ENCODE results near the gene ILDR2. TPM values are rescaled to one million over a fixed set of nuclear protein-coding genes. Genes with fewer than 3 reads are reported as not detected.

ILDR2 gene
- total RNA-seq, 4 donors from 2014 or later: 2.7 to 15.2 (median 8.2) TPM

- peak within 1 kb of the TSS; percentile 72 to 99 for H3K4me3 ChIP-seq
- peak; percentile 98 for ATAC-seq
- H3K9me3 ChIP-seq: no peaks in the 10 kb centered on the region
- TF ChIP-seq CTCF (IDR thresholded peaks at IDR 0.05) (peak in 1 of 4 experiments; percentile 60), POLR2A (IDR thresholded peaks at IDR 0.05) (peak in 1 of 2 donors; percentile 20), POLR2AphosphoS5 (IDR thresholded peaks at IDR 0.05) (peak; percentile 80), EP300 (IDR thresholded peaks at IDR 0.05) (no peak)
- H3K27ac ChIP-seq: peak within 1 kb of the TSS; percentile 74 to 97 (median 95)
- H3K36me3 ChIP-seq: no peaks in the 10 kb centered on the region
- no peaks in the 10 kb centered on the region for H3K27me3 ChIP-seq
- peaks cover 0 to 49% (median 10%) of the 10 kb centered on the region in 3 donors for H3K4me1 ChIP-seq
- WGBS, 2 donors (ENCODE audit: low coverage in 1 of 2): 1% methylated on average over 13 to 22 of the region's 84 CpGs
Observed at GRCh38 chr1:166875734-166876539, 99.4 kb downstream of the ILDR2 start, which contains the start of gene TADA1. Gene TADA1, minus strand, starts transcription at chr1:166876264. Its CDS starts 31 bp downstream, at chr1:166876233.

- ATAC-seq: no peak
- WGBS, 2 donors (ENCODE audit: low coverage in 1 of 2): 24 to 47% methylated on average over 2 to 8 of the region's 8 CpGs
- Histone ChIP-seq H3K4me1 (peaks cover 0 to 55% (median 10%) of the 10 kb centered on the region in 3 donors), H3K4me3 (peak overlapping the region; percentile 72 to 99), H3K27me3 (no peaks in the 10 kb centered on the region), H3K36me3 (no peaks in the 10 kb centered on the region), H3K27ac (peak overlapping the region; percentile 74 to 97 (median 95)), H3K9me3 (no peaks in the 10 kb centered on the region)
- TF ChIP-seq POLR2A (IDR thresholded peaks at IDR 0.05) (no peak), CTCF (IDR thresholded peaks at IDR 0.05) (no peak), POLR2AphosphoS5 (IDR thresholded peaks at IDR 0.05) (no peak), EP300 (IDR thresholded peaks at IDR 0.05) (no peak)
Observed at GRCh38 chr1:166875302-166875733, 100.0 kb downstream of the ILDR2 start.

- 87 to 93% methylated on average over 6 to 8 of the region's 8 CpGs for WGBS, 2 donors (ENCODE audit: low coverage in 1 of 2)
- Histone ChIP-seq H3K4me1 (peaks cover 0 to 63% (median 10%) of the 10 kb centered on the region in 3 donors), H3K9me3 (no peaks in the 10 kb centered on the region), H3K4me3 (no peak overlapping the region), H3K27ac (no peak overlapping the region), H3K36me3 (no peaks in the 10 kb centered on the region), H3K27me3 (no peaks in the 10 kb centered on the region)
- ATAC-seq: no peak
- TF ChIP-seq CTCF (IDR thresholded peaks at IDR 0.05) (no peak), POLR2A (IDR thresholded peaks at IDR 0.05) (no peak), EP300 (IDR thresholded peaks at IDR 0.05) (no peak), POLR2AphosphoS5 (IDR thresholded peaks at IDR 0.05) (no peak)
Observed at GRCh38 chr1:166874464-166874863, 100.9 kb downstream of the ILDR2 start.

- Histone ChIP-seq H3K27ac (no peak overlapping the region), H3K4me3 (no peak overlapping the region), H3K27me3 (no peaks in the 10 kb centered on the region), H3K9me3 (no peaks in the 10 kb centered on the region), H3K4me1 (peaks cover 0 to 55% (median 10%) of the 10 kb centered on the region in 3 donors), H3K36me3 (peaks cover 0 to 32% of the 10 kb centered on the region in 2 donors)
- 84 to 100% methylated on average over 1 to 4 of the region's 4 CpGs for WGBS, 2 donors (ENCODE audit: low coverage in 1 of 2)
- ATAC-seq: no peak
- TF ChIP-seq POLR2A (IDR thresholded peaks at IDR 0.05) (no peak), POLR2AphosphoS5 (IDR thresholded peaks at IDR 0.05) (no peak), CTCF (IDR thresholded peaks at IDR 0.05) (no peak), EP300 (IDR thresholded peaks at IDR 0.05) (no peak)
Observed at GRCh38 chr1:166870584-166870983, 104.8 kb downstream of the ILDR2 start.

Data from gastroesophageal sphincter (tissue), 4 donors.